Putamen (tissue), 1 donor: Measurements from ENCODE around the gene BCAT1.
A peak's percentile ranks its signal among the peaks of the same experiment; 100 is the strongest.

Source experiments
- DNase-seq: peaks from one replicate; pipeline ENCODE4 v3.0.0-alpha.2; 2016; ENCODE audit warnings: low spot score

The BCAT1 gene

GRCh38 chr12:24769682-24770081 lies 179.2 kb downstream of the BCAT1 start:
- no peak for DNase-seq

- no peak for DNase-seq
Observed at GRCh38 chr12:24768415-24768814, 180.5 kb downstream of the BCAT1 start.

- no peak for DNase-seq
Observed at GRCh38 chr12:24767016-24767415, 181.9 kb downstream of the BCAT1 start.

- DNase-seq, result no peak
Observed at GRCh38 chr12:24764712-24765111, 184.2 kb downstream of the BCAT1 start.

- no peak for DNase-seq
Observed at GRCh38 chr12:24760606-24761378, 188.1 kb downstream of the BCAT1 start.

GRCh38 chr12:24760162-24760561 lies 188.7 kb downstream of the BCAT1 start:
- DNase-seq, result peak; percentile 12
